Measurements from ENCODE around the gene CLK2. TPM values are rescaled to one million over a fixed set of nuclear protein-coding genes. Genes with fewer than 3 reads are reported as not detected.
A peak's percentile ranks its signal among the peaks of the same experiment; 100 is the strongest.

The CLK2 gene
- total and polyA plus RNA-seq, 2 of the 13 experiments (the other 11 are each of a cell fraction or from before 2014, with no cell fraction given) = 20.1 to 73.5 TPM

DNA sequence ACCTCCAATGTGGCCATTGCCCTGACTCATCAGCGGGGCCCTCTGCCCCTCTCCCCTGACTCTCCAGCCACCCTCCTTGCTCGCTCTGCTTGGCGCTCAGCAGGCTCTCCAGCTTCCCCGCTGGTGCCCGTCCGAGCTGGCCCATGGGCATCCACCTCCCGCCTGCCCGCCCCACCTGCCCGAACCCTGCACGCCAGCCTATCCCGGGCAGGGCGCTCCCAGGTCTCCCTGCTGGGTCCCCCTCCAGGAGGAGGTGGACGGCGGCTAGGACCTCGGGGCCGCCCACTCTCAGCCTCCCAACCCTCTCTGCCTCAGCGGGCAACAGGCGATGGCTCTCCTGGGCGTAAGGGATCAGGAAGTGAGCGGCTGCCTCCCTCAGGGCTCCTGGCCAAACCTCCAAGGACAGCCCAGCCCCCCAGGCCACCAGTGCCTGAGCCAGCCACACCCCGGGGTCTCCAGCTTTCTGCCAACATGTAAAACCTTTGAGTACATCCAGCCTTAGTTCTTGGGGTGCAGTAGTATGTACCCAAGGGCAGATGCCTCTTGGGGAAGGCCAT, 14.8 kb upstream of the CLK2 start (continued):
- TF ChIP-seq HOXA7 (CRISPR knock-in tag; IDR thresholded peaks at IDR 0.05) (no peak), KDM2A (CRISPR knock-in tag; IDR thresholded peaks at IDR 0.05; ENCODE audit: borderline replicate concordance, low read depth) (no peak), RBFOX2 (IDR thresholded peaks at IDR 0.05; ENCODE audit: low read depth, low read length) (peak; percentile 32; the same call in 1 of the 2 replicates), SMAD3 (CRISPR knock-in tag; IDR thresholded peaks at IDR 0.05) (no peak), MZF1 (CRISPR knock-in tag; IDR thresholded peaks at IDR 0.05; ENCODE audit: borderline replicate concordance) (no peak), HNRNPLL (IDR thresholded peaks at IDR 0.05; ENCODE audit: low read depth, low read length, poor library complexity, severe bottlenecking) (no peak), TAF1 (CRISPR knock-in tag; IDR thresholded peaks at IDR 0.05) (no peak), BORCS8-MEF2B (CRISPR knock-in tag; IDR thresholded peaks at IDR 0.05) (peak; percentile 43; the same call in 1 of the 2 replicates), NFKBIZ (CRISPR knock-in tag; IDR thresholded peaks at IDR 0.05) (no peak), HNRNPH1 (optimal IDR thresholded peaks at IDR 0.05; ENCODE audit: low read depth, low read length) (no peak), AGO2 (optimal IDR thresholded peaks at IDR 0.05; ENCODE audit: low read depth, low read length) (peak; percentile 77), HMG20A (CRISPR knock-in tag; IDR thresholded peaks at IDR 0.05; ENCODE audit: borderline replicate concordance) (no peak)
- TF ChIP-seq, protein P1, sequence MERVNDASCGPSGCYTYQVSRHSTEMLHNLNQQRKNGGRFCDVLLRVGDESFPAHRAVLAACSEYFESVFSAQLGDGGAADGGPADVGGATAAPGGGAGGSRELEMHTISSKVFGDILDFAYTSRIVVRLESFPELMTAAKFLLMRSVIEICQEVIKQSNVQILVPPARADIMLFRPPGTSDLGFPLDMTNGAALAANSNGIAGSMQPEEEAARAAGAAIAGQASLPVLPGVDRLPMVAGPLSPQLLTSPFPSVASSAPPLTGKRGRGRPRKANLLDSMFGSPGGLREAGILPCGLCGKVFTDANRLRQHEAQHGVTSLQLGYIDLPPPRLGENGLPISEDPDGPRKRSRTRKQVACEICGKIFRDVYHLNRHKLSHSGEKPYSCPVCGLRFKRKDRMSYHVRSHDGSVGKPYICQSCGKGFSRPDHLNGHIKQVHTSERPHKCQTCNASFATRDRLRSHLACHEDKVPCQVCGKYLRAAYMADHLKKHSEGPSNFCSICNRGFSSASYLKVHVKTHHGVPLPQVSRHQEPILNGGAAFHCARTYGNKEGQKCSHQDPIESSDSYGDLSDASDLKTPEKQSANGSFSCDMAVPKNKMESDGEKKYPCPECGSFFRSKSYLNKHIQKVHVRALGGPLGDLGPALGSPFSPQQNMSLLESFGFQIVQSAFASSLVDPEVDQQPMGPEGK (CRISPR knock-in tag; IDR thresholded peaks at IDR 0.05) = no peak
- TF ChIP-seq, protein P2, sequence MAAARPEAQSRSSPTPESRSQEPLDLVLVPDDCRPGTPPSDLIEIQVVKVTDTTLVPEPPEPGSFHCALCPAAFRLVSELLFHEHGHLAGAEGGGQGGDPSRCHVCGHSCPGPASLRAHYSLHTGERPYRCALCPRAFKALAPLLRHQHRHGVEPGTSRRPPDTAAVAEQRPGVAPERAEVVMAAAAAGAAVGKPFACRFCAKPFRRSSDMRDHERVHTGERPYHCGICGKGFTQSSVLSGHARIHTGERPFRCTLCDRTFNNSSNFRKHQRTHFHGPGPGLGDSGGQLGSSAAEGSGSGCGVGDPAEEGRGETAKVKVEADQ (CRISPR knock-in tag; IDR thresholded peaks at IDR 0.05; ENCODE audit: borderline replicate concordance) = no peak
- TF ChIP-seq, protein P3, sequence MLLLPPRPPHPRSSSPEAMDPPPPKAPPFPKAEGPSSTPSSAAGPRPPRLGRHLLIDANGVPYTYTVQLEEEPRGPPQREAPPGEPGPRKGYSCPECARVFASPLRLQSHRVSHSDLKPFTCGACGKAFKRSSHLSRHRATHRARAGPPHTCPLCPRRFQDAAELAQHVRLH (CRISPR knock-in tag; IDR thresholded peaks at IDR 0.05; ENCODE audit: borderline replicate concordance, low read depth) = no peak
- TF ChIP-seq, protein P4, sequence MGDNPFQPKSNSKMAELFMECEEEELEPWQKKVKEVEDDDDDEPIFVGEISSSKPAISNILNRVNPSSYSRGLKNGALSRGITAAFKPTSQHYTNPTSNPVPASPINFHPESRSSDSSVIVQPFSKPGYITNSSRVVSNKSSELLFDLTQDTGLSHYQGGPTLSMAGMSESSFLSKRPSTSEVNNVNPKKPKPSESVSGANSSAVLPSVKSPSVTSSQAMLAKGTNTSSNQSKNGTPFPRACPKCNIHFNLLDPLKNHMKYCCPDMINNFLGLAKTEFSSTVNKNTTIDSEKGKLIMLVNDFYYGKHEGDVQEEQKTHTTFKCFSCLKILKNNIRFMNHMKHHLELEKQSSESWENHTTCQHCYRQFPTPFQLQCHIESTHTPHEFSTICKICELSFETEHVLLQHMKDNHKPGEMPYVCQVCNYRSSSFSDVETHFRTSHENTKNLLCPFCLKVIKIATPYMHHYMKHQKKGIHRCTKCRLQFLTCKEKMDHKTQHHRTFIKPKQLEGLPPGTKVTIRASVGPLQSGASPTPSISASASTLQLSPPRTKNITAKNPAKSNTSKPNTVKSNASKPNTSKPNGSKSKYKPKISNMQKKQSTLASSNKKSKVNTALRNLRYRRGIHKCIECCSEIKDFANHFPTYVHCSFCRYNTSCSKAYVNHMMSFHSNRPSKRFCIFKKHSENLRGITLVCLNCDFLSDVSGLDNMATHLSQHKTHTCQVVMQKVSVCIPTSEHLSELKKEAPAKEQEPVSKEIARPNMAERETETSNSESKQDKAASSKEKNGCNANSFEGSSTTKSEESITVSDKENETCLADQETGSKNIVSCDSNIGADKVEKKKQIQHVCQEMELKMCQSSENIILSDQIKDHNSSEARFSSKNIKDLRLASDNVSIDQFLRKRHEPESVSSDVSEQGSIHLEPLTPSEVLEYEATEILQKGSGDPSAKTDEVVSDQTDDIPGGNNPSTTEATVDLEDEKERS (CRISPR knock-in tag; IDR thresholded peaks at IDR 0.05) = no peak

Data from HepG2 (cell line).